ENCODE measurements around the gene UBE2B. TPM values are rescaled to one million over a fixed set of nuclear protein-coding genes. Genes with fewer than 3 reads are reported as not detected.
"Not testable (repeated sequence)": the region's sequence is repeated elsewhere in the genome, so short reads cannot be mapped to it uniquely, and the experiment has no call there.

Gene UBE2B
- total RNA-seq, 1 donor from 2014 or later = 67.8 TPM

- Histone ChIP-seq H3K4me1 (ENCODE audit: control insufficient read depth in 3 of 3, insufficient read depth in 3 of 3, low read length in 3 of 3) (peaks cover 3 to 4% (median 3%) of the 10 kb centered on the region in 3 donors), H3K36me3 (ENCODE audit: control insufficient read depth in 3 of 3, insufficient read depth in 3 of 3, low read length in 3 of 3) (no peaks in the 10 kb centered on the region), H3K9ac (ENCODE audit: low read depth in 1 of 3, low read length in 3 of 3) (no peak overlapping the region), H3K27ac (ENCODE audit: low read depth, low read length) (no peak overlapping the region), H3K4me3 (ENCODE audit: low read length in 3 of 3) (no peak overlapping the region), H3K9me3 (ENCODE audit: control insufficient read depth in 3 of 3, low read length in 3 of 3) (peaks cover 0 to 4% (median 0%) of the 10 kb centered on the region in 3 donors), H3K27me3 (ENCODE audit: control insufficient read depth in 3 of 3, insufficient read depth in 3 of 3, low read length in 3 of 3) (no peaks in the 10 kb centered on the region)
Measured at GRCh38 chr5:134417707-134418106, 46.3 kb downstream of the UBE2B start.

DNA sequence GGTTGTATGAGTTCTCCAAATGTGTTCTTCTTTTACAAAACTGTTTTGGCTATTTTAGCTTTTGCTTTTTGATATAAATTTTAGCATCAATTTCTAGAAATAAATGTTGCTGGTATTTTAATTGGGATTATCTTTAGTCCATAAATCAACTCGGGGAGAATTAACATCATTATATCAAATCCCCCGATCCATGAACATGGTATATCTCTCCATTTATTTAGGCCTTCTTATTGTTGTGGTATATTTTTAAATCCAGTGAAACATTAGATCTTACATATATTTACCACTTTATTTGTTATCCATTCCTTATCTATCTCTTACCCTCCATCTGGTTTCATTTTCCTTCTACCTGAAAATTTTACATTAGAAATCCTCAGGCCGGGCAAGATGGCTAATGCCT is 47.6 kb downstream of the UBE2B start:
- Histone ChIP-seq H3K4me3 (ENCODE audit: low read length in 3 of 3) (no peak overlapping the region), H3K9me3 (ENCODE audit: control insufficient read depth in 3 of 3, low read length in 3 of 3) (peaks cover 0 to 4% (median 0%) of the 10 kb centered on the region in 3 donors), H3K36me3 (ENCODE audit: control insufficient read depth in 3 of 3, insufficient read depth in 3 of 3, low read length in 3 of 3) (no peaks in the 10 kb centered on the region), H3K27ac (ENCODE audit: low read depth, low read length) (no peak overlapping the region), H3K9ac (ENCODE audit: low read depth in 1 of 3, low read length in 3 of 3) (no peak overlapping the region), H3K27me3 (ENCODE audit: control insufficient read depth in 3 of 3, insufficient read depth in 3 of 3, low read length in 3 of 3) (no peaks in the 10 kb centered on the region), H3K4me1 (ENCODE audit: control insufficient read depth in 3 of 3, insufficient read depth in 3 of 3, low read length in 3 of 3) (no peaks in the 10 kb centered on the region)

DNA sequence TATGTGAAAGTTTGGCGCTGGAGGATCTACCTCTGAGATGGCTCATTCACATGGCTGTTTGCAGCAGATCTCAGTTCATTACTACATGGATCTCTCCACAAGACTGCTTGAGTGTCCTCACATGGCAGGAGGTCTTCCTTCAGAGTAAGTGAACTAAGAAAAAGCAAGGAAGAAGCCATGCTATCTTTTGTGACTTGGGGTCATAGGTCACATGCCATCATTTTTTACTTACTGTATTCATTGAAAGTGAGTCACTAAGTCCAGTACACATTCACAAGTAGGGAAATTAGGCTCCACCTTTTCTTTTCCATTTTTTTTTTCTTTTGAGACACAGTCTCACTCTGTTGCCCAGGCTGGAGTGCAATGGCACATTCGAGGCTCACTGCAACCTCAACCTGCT is 49.0 kb downstream of the UBE2B start:
- H3K27ac ChIP-seq (ENCODE audit: low read depth, low read length) = no peak overlapping the region
- H3K9ac ChIP-seq (ENCODE audit: low read depth in 1 of 3, low read length in 3 of 3) = no peak overlapping the region
- H3K9me3 ChIP-seq (ENCODE audit: control insufficient read depth in 3 of 3, low read length in 3 of 3) = peaks cover 0 to 4% (median 0%) of the 10 kb centered on the region in 3 donors
- no peaks in the 10 kb centered on the region for H3K4me1 ChIP-seq (ENCODE audit: control insufficient read depth in 3 of 3, insufficient read depth in 3 of 3, low read length in 3 of 3)
- H3K27me3 ChIP-seq (ENCODE audit: control insufficient read depth in 3 of 3, insufficient read depth in 3 of 3, low read length in 3 of 3) = no peaks in the 10 kb centered on the region
- no peak overlapping the region for H3K4me3 ChIP-seq (ENCODE audit: low read length in 3 of 3)
- no peaks in the 10 kb centered on the region for H3K36me3 ChIP-seq (ENCODE audit: control insufficient read depth in 3 of 3, insufficient read depth in 3 of 3, low read length in 3 of 3)

- not testable (repeated sequence) for H3K27ac ChIP-seq (ENCODE audit: low read depth, low read length); H3K4me1 ChIP-seq (ENCODE audit: control insufficient read depth in 3 of 3, insufficient read depth in 3 of 3, low read length in 3 of 3); H3K27me3 ChIP-seq (ENCODE audit: control insufficient read depth in 3 of 3, insufficient read depth in 3 of 3, low read length in 3 of 3); H3K36me3 ChIP-seq (ENCODE audit: control insufficient read depth in 3 of 3, insufficient read depth in 3 of 3, low read length in 3 of 3); H3K9me3 ChIP-seq (ENCODE audit: control insufficient read depth in 3 of 3, low read length in 3 of 3); H3K4me3 ChIP-seq (ENCODE audit: low read length in 3 of 3); H3K9ac ChIP-seq (ENCODE audit: low read depth in 1 of 3, low read length in 3 of 3)
Measured at GRCh38 chr5:134421038-134421437, 49.7 kb downstream of the UBE2B start.

DNA sequence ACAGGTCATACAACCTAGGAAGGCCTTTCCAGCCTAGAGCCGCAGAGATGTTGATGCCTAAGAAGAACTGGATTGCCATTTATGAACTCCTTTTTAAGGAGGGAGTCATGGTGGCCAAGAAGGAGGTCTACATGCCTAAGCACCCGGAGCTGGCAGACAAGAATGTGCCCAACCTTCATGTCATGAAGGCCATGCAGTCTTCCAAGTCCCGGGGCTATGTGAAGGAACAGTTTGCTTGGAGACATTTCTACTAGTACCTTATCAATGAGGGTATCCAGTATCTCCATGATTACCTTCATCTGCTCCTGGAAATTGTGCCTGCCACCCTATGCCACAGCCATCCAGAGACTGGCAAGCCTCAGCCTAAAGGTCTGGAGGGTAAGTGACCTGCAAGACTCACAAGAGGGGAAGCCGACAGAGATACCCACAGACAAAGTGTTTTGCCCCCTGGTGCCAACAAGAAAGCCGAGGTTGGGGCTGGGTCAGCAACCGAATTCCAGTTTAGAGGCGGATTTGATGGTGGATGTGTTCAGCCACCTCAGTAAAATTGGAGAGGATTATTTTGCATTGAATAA is 51.5 kb downstream of the UBE2B start:
- no peaks in the 10 kb centered on the region for H3K36me3 ChIP-seq (ENCODE audit: control insufficient read depth in 3 of 3, insufficient read depth in 3 of 3, low read length in 3 of 3)
- no peaks in the 10 kb centered on the region for H3K4me1 ChIP-seq (ENCODE audit: control insufficient read depth in 3 of 3, insufficient read depth in 3 of 3, low read length in 3 of 3)
- no peaks in the 10 kb centered on the region for H3K27me3 ChIP-seq (ENCODE audit: control insufficient read depth in 3 of 3, insufficient read depth in 3 of 3, low read length in 3 of 3)
- no peak overlapping the region for H3K27ac ChIP-seq (ENCODE audit: low read depth, low read length)
- H3K9me3 ChIP-seq (ENCODE audit: control insufficient read depth in 3 of 3, low read length in 3 of 3) = peaks cover 0 to 4% (median 0%) of the 10 kb centered on the region in 3 donors
- H3K9ac ChIP-seq (ENCODE audit: low read depth in 1 of 3, low read length in 3 of 3) = no peak overlapping the region
- no peak overlapping the region for H3K4me3 ChIP-seq (ENCODE audit: low read length in 3 of 3)

DNA sequence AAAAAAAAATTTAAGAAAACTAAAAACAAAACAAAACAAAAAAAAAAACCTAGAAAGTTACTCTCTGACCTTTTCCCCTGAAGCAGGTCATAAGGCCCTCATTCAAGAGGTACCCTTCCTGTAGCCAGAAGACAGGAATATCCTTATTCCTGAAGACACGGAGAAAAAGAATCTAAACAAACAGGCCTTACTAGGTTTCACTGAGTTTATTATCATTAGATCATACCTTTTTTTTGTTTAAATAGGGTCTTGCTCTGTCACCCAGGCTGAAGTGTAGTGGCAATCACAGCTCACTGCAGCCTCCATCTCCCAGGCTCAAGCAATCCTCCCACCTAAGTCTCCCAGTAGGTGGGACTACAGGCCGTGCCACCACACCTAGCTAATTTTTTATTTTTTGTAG is 52.0 kb downstream of the UBE2B start:
- no peak overlapping the region for H3K9ac ChIP-seq (ENCODE audit: low read depth in 1 of 3, low read length in 3 of 3)
- no peak overlapping the region for H3K27ac ChIP-seq (ENCODE audit: low read depth, low read length)
- H3K36me3 ChIP-seq (ENCODE audit: control insufficient read depth in 3 of 3, insufficient read depth in 3 of 3, low read length in 3 of 3) = no peaks in the 10 kb centered on the region
- H3K4me1 ChIP-seq (ENCODE audit: control insufficient read depth in 3 of 3, insufficient read depth in 3 of 3, low read length in 3 of 3) = no peaks in the 10 kb centered on the region
- H3K9me3 ChIP-seq (ENCODE audit: control insufficient read depth in 3 of 3, low read length in 3 of 3) = peaks cover 0 to 4% (median 0%) of the 10 kb centered on the region in 3 donors
- H3K4me3 ChIP-seq (ENCODE audit: low read length in 3 of 3) = no peak overlapping the region
- H3K27me3 ChIP-seq (ENCODE audit: control insufficient read depth in 3 of 3, insufficient read depth in 3 of 3, low read length in 3 of 3) = no peaks in the 10 kb centered on the region

DNA sequence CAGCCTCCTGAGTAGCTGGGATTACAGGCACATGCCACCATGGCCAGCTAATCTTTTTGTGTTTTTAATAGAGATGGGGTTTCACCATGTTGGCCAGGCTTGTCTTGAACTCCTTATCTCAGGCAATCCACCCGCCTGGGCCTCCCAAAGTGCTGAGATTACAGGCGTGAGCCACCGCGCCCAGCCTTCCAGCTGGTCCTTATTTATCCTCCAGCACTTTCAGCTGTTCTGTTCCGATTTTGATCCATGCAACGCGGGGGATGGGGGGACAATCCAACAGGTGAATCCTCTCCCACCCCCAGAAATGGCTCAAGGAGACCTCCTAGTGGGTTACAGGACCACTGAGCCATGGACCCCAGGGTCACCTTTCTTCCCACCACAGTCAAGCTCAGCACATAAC is 55.0 kb downstream of the UBE2B start:
- H3K4me1 ChIP-seq (ENCODE audit: control insufficient read depth in 3 of 3, insufficient read depth in 3 of 3, low read length in 3 of 3) = no peaks in the 10 kb centered on the region
- no peaks in the 10 kb centered on the region for H3K36me3 ChIP-seq (ENCODE audit: control insufficient read depth in 3 of 3, insufficient read depth in 3 of 3, low read length in 3 of 3)
- no peaks in the 10 kb centered on the region for H3K27me3 ChIP-seq (ENCODE audit: control insufficient read depth in 3 of 3, insufficient read depth in 3 of 3, low read length in 3 of 3)
- no peaks in the 10 kb centered on the region for H3K9me3 ChIP-seq (ENCODE audit: control insufficient read depth in 3 of 3, low read length in 3 of 3)
- no peak overlapping the region for H3K9ac ChIP-seq (ENCODE audit: low read depth in 1 of 3, low read length in 3 of 3)
- no peak overlapping the region for H3K4me3 ChIP-seq (ENCODE audit: low read length in 3 of 3)
- no peak overlapping the region for H3K27ac ChIP-seq (ENCODE audit: low read depth, low read length)

GRCh38 chr5:134427540-134428041 is 56.2 kb downstream of the UBE2B start:
- Histone ChIP-seq H3K9ac (ENCODE audit: low read depth in 1 of 3, low read length in 3 of 3) (no peak overlapping the region), H3K4me3 (ENCODE audit: low read length in 3 of 3) (no peak overlapping the region), H3K4me1 (ENCODE audit: control insufficient read depth in 3 of 3, insufficient read depth in 3 of 3, low read length in 3 of 3) (no peaks in the 10 kb centered on the region), H3K36me3 (ENCODE audit: control insufficient read depth in 3 of 3, insufficient read depth in 3 of 3, low read length in 3 of 3) (no peaks in the 10 kb centered on the region), H3K9me3 (ENCODE audit: control insufficient read depth in 3 of 3, low read length in 3 of 3) (no peaks in the 10 kb centered on the region), H3K27ac (ENCODE audit: low read depth, low read length) (no peak overlapping the region), H3K27me3 (ENCODE audit: control insufficient read depth in 3 of 3, insufficient read depth in 3 of 3, low read length in 3 of 3) (no peaks in the 10 kb centered on the region)

GRCh38 chr5:134430001-134430569 is 58.7 kb downstream of the UBE2B start:
- no peak overlapping the region for H3K4me3 ChIP-seq (ENCODE audit: low read length in 3 of 3)
- H3K9me3 ChIP-seq (ENCODE audit: control insufficient read depth in 3 of 3, low read length in 3 of 3) = no peaks in the 10 kb centered on the region
- no peak overlapping the region for H3K27ac ChIP-seq (ENCODE audit: low read depth, low read length)

DNA sequence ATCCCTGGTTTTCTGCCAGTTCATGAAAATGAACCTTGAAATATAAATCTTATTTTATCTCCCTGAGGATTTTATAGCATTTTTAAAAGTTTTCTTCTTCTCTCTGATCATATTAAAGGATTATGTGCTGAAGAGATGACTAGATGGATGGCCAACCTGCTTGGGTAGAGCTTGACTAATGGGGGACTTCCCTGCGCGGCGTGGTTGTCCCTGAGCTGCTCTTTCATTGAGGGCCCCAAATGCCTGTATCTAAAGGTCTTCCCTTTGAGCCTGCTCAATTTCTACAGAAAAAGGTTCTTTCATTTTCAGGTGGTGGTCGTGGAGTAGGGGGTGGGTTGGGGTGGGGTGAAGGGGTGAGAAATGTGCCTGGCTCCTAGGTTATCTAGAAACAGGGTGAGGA is 60.8 kb downstream of the UBE2B start:
- Histone ChIP-seq H3K4me1 (ENCODE audit: control insufficient read depth in 3 of 3, insufficient read depth in 3 of 3, low read length in 3 of 3) (peaks cover 21 to 28% (median 26%) of the 10 kb centered on the region in 3 donors), H3K27ac (ENCODE audit: low read depth, low read length) (no peak overlapping the region), H3K27me3 (ENCODE audit: control insufficient read depth in 3 of 3, insufficient read depth in 3 of 3, low read length in 3 of 3) (no peaks in the 10 kb centered on the region), H3K4me3 (ENCODE audit: low read length in 3 of 3) (no peak overlapping the region), H3K36me3 (ENCODE audit: control insufficient read depth in 3 of 3, insufficient read depth in 3 of 3, low read length in 3 of 3) (no peaks in the 10 kb centered on the region), H3K9me3 (ENCODE audit: control insufficient read depth in 3 of 3, low read length in 3 of 3) (no peaks in the 10 kb centered on the region), H3K9ac (ENCODE audit: low read depth in 1 of 3, low read length in 3 of 3) (no peak overlapping the region)

More at GRCh38 chr5:134430001-134430569, 58.7 kb downstream of the UBE2B start:
- Histone ChIP-seq H3K4me1 (ENCODE audit: control insufficient read depth in 3 of 3, insufficient read depth in 3 of 3, low read length in 3 of 3) (peaks cover 4 to 8% (median 6%) of the 10 kb centered on the region in 3 donors), H3K36me3 (ENCODE audit: control insufficient read depth in 3 of 3, insufficient read depth in 3 of 3, low read length in 3 of 3) (no peaks in the 10 kb centered on the region), H3K9ac (ENCODE audit: low read depth in 1 of 3, low read length in 3 of 3) (no peak overlapping the region), H3K27me3 (ENCODE audit: control insufficient read depth in 3 of 3, insufficient read depth in 3 of 3, low read length in 3 of 3) (no peaks in the 10 kb centered on the region)
